GM21367 (cell line): ENCODE measurements around the gene ZNF239.
"Not testable (repeated sequence)": the region's sequence is repeated elsewhere in the genome, so short reads cannot be mapped to it uniquely, and the experiment has no call there.

ENCODE experiments used
- ATAC-seq: cut with Tn5 transposase; IDR thresholded peaks from one replicate; pipeline ENCODE4 v1.9.1; 2021; ENCODE audit not compliant: unreplicated experiment

The ZNF239 gene

GRCh38 chr10:43574001-43574892 lies at the start of gene ZNF239:
TSS of gene ZNF239 (minus strand) at chr10:43574616. CDS start at chr10:43558079, 16,537 bp downstream.
- peak; percentile 92 for ATAC-seq

- no peak for ATAC-seq
These were observed 48.9 kb upstream of the ZNF239 start for GRCh38 chr10:43623351-43623750.

GRCh38 chr10:43622038-43622437 lies 47.6 kb upstream of the ZNF239 start:
- no peak for ATAC-seq

GRCh38 chr10:43619368-43619767 lies 45.0 kb upstream of the ZNF239 start:
- ATAC-seq, result no peak

- no peak for ATAC-seq
These were observed 42.4 kb upstream of the ZNF239 start for GRCh38 chr10:43616697-43617370.

DNA sequence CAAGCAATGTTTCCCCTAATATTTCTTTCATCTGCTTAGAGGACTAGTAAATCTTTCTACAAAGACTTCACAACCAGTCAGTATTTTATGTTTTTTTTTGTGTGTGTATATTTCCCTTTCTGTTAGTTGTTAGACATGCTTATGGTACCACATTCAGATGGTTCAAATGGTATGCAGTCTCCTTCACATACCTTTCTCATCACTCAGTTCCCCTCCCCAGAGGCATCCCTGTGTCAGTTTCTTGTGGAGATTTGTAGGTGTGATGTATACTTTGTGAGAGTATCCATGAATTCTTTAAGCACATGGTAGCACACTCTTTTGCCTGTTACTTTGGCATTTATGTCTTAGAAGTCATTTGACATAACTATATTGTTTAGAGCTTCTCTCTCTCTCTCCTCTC lies 36.2 kb upstream of the ZNF239 start:
- no peak for ATAC-seq

- ATAC-seq, result no peak
These were observed 32.8 kb upstream of the ZNF239 start for GRCh38 chr10:43607199-43607573.

DNA sequence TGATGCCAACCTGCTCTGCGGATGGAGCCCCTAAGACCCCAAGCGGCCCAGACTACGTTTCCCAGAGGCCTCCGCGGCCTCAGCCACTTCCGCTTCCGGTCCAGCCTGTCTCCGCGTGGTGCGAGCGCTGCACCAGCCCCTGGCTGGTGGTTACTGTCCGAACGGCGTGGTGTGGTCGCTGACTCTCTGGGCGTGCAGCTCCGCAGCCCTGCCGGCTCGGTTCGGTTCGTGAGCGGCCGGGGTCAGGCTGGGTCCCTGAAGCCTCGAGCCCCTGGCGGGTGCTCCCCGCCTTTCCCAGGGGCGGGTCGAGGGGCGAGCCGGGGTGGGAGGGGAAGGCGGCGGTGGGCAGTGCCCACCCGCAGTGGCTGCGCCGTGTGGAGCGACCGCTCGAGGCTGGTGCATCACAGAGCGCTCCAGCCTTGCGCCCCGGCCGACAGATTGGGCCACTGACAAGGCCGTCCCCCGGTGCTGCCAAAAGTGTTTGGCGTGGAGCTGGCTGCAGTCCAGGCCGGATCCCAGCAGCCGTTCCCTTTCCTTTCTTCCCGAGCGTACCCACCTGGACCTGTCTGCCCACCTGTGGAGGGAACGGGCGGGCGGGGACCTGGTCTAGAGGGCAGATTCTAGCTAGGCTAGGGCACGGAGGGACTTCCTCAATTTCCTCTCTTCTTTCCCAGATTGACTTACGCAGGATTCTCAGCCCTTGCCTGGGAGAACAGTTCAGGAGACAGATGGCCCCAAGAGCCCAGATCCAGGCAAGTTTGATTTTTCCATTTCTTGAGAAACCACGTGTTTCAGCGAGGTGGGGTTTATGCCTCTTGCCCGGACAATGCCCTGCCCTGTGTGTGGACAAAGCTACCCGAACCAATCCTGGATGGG lies 32.1 kb upstream of the ZNF239 start, which contains the start of gene ZNF485:
TSS of gene ZNF485 (plus strand) at position 116 of the 876 bp plus-strand sequence. CDS start at position 729, 613 bp downstream.
- peak; percentile 98 for ATAC-seq

GRCh38 chr10:43605850-43606322 lies 31.5 kb upstream of the ZNF239 start:
- peak; percentile 11 for ATAC-seq

GRCh38 chr10:43601576-43601975 lies 27.2 kb upstream of the ZNF239 start:
- ATAC-seq, result not testable (repeated sequence)

DNA sequence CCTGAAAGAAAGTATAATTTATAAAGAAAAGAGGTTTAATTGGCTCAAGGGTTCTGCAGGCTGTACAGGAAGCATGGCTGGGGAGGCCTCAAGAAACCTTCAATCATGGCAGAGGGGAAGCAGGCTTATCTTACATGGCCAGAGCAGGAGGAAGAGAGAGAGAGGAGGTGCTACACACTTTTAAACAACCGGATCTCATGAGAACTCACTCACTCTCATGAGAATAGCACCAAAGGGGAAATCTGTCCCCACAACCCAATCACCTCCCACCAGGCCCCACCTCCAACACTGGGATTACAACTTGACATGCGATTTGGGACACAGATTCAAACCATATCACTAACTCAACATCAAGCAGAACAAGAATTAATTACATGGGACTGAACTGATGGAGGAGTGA lies 24.9 kb upstream of the ZNF239 start:
- no peak for ATAC-seq

- no peak for ATAC-seq
These were observed 24.0 kb upstream of the ZNF239 start for GRCh38 chr10:43598446-43598845.

GRCh38 chr10:43596546-43596945 lies 22.1 kb upstream of the ZNF239 start:
- no peak for ATAC-seq

- ATAC-seq, result peak; percentile 48
These were observed 21.4 kb upstream of the ZNF239 start for GRCh38 chr10:43595739-43596298.

DNA sequence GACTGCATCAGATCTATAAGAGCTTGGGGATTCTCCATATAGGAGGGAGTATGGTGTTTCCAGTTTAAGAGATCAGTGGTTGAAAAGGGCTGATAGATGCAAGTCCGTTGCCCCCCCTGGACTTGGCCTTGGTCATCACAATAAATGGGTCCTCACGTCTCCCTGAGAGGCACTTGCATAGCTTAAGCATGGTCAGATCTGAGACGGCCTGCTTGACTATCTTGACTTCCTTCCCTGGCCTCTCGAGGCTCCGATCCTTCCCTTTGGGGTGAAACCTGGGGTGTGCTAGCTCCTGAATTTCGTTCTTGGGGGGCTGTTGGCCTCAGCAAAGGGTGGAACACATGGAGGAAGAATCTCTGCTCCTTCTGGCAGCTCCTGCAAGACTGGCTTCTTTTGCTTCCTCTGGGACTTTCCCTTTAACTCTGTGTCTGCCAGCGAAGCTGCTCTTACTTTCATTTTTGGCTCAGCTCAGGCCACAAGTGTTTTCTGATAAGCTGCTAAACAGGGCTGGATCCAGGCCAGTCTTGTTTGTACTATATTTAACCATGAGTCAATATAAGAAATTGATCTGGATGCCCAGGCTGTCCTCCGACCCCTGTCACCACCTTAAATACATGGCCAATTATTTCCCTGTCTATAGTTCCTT lies 20.7 kb upstream of the ZNF239 start:
- peak; percentile 96 for ATAC-seq

- ATAC-seq, result no peak
These were observed 17.0 kb upstream of the ZNF239 start for GRCh38 chr10:43591303-43591904.

DNA sequence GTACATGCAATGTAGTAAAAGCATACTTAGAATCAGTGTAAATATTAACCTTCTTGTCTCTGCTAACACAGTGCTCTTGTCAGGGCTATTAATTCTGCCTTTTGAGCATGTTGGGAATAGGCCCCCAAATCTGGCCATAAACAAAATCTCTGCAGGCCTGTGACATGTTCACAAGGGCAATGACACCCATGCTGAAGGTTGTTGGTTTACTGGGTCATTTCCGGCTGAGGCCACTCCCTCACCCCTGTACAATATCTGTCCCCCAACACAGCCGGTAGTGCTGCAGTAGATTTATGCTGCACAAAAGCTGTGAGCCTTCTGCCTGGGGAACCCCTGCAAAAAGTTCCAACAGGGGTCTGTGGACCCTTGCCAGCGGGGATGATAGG lies 12.3 kb upstream of the ZNF239 start:
- ATAC-seq, result not testable (repeated sequence)

DNA sequence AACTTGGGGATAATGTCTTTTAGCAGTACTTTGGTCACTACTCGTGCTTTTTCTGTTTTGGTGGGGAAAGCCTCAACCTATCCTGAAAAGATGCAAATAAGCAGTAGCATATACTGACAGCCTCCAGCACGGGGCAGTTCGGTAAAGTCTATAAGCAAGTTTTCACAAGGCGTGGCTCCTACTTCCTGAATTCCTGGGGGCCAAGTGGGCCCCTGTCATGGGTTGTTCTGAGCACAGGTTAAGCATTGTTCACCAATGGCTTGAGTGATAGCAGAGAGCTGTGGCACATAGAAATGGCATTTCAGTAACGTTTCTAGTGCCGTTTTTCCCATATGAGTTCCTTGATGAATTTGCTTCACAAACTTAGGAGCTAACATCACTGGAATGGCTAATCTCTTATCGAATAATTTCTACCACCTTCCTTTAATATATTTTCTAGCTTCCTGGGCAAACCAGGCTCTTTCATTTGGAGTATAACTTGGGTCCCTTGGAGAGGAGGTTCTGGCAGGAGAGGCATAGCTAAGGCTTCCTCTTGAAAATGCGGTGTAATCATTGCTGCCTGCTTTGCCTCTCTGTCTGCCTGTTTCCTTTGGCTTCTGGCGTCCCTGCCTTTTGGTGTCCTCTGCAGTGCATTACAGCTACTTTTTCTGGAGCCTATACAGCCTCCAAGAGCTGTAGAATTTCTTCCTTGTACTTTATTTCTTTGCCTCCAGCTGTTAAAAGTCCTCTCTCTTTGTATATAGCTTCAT lies 11.7 kb upstream of the ZNF239 start:
- ATAC-seq, result no peak

DNA sequence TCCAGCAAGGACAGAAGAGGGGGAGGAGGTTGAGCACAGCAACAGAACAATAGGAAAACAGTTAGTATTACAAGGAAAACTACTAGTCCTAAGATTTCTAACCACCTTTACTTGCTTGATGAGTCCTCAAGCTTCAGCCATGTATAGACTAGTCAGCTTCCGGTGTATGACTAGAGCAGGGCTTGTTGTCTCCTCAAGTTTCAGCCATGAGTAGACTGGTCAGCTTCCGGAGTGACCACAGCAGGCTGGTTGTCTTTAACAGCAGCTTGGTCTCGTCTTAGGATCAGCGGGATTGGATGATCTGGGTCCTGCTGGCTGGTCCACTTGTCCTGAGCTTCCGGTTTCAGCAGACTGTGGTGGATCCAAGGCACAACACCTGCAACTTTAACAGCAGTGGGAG lies 10.6 kb upstream of the ZNF239 start:
- ATAC-seq, result no peak
